IgD-negative memory B cell (primary cell): Measurements from ENCODE around the gene LPO. TPM values are rescaled to one million over a fixed set of nuclear protein-coding genes. Genes with fewer than 3 reads are reported as not detected.

ENCODE experiments used
- H3K27ac Mint-ChIP-seq, 3 donors: one replicate each; pipeline ENCODE4 v1.8.0; 2020 to 2022; ENCODE audit warnings: mild to moderate bottlenecking in 3 of 3, mixed read lengths in 3 of 3, moderate library complexity in 1 of 3
- H3K27me3 Mint-ChIP-seq: one replicate; pipeline ENCODE4 v1.8.0; 2021; ENCODE audit warnings: mixed read lengths
- H3K36me3 Mint-ChIP-seq: one replicate; pipeline ENCODE4 v1.8.0; 2020; ENCODE audit warnings: mild to moderate bottlenecking, mixed read lengths
- H3K4me1 Mint-ChIP-seq, 3 donors: one replicate each; pipeline ENCODE4 v1.8.0; 2020 to 2022; ENCODE audit warnings: mixed read lengths in 3 of 3, mild to moderate bottlenecking in 1 of 3
- H3K4me3 Mint-ChIP-seq, 4 donors: one replicate each; pipeline ENCODE4 v1.8.0; 2020 to 2022; ENCODE audit warnings: mild to moderate bottlenecking in 4 of 4, mixed read lengths in 4 of 4, moderate library complexity in 3 of 4
- H3K9me3 Mint-ChIP-seq, 3 donors: one replicate each; pipeline ENCODE4 v1.8.0; 2020 to 2021; ENCODE audit warnings: mixed read lengths in 3 of 3, mild to moderate bottlenecking in 1 of 3
- polyA plus RNA-seq: library from polyadenylated mRNA; unstranded; fragments of 300-500 nt; fragmentation: Illumina TruSeq; gene quantifications from one replicate; pipeline ENCODE4 v1.2.3, GENCODE V29; 2021

Gene LPO
- polyA plus RNA-seq: not detected

DNA sequence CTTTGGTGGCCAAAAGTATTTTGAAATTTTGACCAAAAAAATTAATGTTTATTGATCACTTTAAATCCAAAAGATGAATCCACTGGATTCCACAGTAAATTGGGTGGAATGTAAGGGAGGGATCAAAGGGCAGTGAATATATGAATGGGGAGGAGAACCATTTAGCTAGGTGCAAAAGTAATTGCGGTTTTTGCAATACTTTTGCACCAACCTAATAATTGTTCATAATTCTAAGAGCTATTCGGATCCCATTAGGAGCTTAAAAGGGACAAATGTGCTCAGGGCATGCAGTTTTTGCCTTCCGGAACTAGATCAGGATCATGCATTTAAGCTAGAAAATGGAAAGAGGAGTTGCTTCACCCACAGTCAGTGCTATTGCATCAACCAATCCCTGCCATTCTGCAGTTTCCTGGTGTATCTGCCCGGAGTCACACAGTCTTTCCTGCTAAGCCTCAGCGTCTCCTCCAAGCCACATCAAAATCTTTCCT is at the start of gene LPO:
Gene LPO (plus strand): TSS at position 438 of the 488 bp plus-strand sequence. CDS start 4,396 bp downstream, outside the sequence.
- H3K9me3 Mint-ChIP-seq: no peaks in the 10 kb centered on the region
- no peak within 1 kb of the TSS for H3K27ac Mint-ChIP-seq
- peaks cover 13% of the 10 kb centered on the region for H3K27me3 Mint-ChIP-seq
- H3K4me1 Mint-ChIP-seq: peaks cover 5 to 14% (median 10%) of the 10 kb centered on the region in 3 donors
- H3K36me3 Mint-ChIP-seq: peaks cover 1% of the 10 kb centered on the region
- H3K4me3 Mint-ChIP-seq: no peak within 1 kb of the TSS

DNA sequence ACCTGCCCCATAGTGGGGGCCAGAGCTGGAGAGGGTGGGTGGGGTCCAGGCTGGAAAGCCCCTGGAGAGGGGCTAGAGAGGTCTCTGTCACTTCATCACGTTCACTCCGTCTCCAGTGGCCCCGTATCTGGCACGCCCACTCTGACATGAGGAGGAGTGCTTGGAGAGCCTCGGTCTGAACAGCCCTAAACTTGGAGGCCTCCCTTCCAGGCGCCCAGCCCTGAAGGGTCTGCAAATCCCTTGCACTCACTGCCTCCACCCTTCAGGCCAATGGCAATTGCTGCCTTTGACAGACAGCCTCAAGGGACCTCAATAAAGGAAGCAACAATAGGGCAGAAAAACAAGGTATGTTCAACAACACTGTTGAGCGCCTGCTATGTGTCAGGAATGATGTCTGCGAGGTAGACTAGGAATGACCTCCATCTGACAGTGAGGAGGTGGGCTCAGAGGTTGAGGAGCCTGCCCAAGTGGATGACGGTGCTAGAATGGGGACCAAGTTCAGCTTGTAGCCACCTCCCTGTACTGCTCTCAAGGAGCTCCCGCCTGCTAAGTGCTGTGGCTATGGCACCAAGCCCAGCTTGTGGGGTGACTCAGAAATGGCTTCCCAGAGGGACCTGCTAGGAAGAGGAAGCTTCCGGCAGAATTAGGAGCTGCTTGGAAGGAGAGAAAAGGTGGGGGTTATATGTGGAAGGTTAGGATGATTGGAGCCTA is 48.8 kb upstream of the LPO start:
- Mint-ChIP-seq H3K27ac (peak overlapping the region in 1 of 3 donors; percentile 23), H3K9me3 (no peaks in the 10 kb centered on the region), H3K4me3 (no peak overlapping the region), H3K27me3 (peaks cover 14% of the 10 kb centered on the region), H3K36me3 (no peaks in the 10 kb centered on the region), H3K4me1 (peaks cover 6 to 12% (median 9%) of the 10 kb centered on the region in 3 donors)

DNA sequence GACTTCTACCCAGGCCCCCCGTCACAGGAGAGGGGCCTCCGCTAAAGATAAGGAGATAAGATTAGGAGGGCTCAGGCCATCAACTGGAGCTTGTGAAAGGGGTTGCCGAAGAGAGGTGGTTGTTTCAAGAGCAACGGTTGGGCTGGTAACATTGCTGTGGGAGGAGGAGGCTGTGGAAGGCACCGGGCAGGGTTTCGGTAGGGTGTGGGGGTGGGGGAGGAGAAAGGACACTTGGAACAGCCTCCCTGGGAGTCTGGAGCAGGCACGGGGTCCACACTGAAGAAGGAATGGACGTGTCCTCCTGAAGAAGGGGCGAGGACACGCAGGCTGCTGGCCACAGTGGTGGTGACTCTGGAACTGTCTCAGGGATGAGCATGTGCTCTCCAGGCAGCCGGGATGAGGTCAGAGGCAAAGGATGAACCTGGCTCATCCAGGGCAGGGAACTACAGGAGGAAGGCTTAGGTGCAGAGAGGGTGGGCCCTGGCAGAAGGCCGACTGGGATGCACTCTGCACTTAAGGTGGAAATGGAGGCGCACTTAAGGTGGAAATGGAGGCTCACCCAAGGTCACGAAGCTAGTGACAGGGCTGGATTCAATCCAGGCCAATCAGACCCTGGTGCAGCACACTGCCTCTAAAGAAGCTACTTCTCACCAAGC is 47.0 kb upstream of the LPO start:
- H3K9me3 Mint-ChIP-seq: no peaks in the 10 kb centered on the region
- peaks cover 11% of the 10 kb centered on the region for H3K27me3 Mint-ChIP-seq
- H3K36me3 Mint-ChIP-seq: no peaks in the 10 kb centered on the region
- H3K4me3 Mint-ChIP-seq: no peak overlapping the region
- H3K4me1 Mint-ChIP-seq: peaks cover 0 to 1% (median 1%) of the 10 kb centered on the region in 3 donors
- H3K27ac Mint-ChIP-seq: peak overlapping the region in 1 of 3 donors; percentile 57

DNA sequence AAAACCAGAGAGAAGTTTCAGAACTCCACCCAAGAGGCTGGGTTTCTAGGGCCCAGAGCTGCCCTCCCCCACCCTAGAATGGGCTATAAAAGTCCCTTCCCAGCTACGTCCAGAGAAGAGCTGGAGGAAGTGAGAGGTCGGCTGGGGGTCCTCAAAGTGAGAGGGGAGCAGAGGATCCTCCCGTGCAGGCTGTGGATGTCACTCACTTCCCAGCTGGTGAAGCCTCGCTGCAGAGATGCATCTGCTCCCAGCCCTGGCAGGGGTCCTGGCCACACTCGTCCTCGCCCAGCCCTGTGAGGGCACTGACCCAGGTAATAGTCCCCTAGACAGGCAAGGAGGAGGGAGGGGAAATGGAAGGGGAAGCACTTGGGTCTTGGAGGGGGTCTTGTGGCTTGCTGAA is 45.8 kb upstream of the LPO start, which contains the start of gene EPX:
Gene EPX (plus strand): TSS at position 115 of the 400 bp plus-strand sequence. CDS start 121 bp downstream, at position 236.
- no peaks in the 10 kb centered on the region for H3K4me1 Mint-ChIP-seq
- no peak within 1 kb of the TSS for H3K27ac Mint-ChIP-seq
- H3K36me3 Mint-ChIP-seq: no peaks in the 10 kb centered on the region
- H3K27me3 Mint-ChIP-seq: peaks cover 11% of the 10 kb centered on the region
- H3K4me3 Mint-ChIP-seq: no peak within 1 kb of the TSS
- no peaks in the 10 kb centered on the region for H3K9me3 Mint-ChIP-seq

DNA sequence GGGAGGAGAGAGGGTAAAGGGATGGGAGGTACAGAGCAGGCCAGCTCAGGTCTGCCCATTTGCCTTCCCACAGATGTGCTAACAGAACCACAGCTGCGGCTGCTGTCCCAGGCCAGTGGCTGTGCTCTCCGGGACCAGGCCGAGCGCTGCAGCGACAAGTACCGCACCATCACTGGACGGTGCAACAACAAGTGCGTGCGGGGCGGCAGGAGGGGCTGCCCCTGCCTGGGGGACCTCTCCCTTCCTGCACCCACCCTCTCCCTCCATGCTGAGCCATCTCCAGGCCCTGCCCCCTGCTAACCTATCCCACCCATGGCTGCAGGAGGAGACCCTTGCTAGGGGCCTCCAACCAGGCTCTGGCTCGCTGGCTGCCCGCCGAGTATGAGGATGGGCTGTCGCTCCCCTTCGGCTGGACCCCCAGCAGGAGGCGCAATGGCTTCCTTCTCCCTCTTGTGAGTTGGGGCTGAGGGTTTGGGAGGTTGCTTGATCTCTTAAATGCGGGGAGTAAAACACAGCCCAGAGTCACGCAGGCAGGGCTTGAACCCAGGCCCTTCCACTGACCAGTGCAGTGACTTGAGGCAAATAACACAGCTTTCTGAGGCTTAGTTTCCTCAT is 44.6 kb upstream of the LPO start:
- Mint-ChIP-seq H3K9me3 (no peaks in the 10 kb centered on the region), H3K4me3 (no peak overlapping the region), H3K27me3 (peaks cover 20% of the 10 kb centered on the region), H3K27ac (no peak overlapping the region), H3K36me3 (peaks cover 1% of the 10 kb centered on the region), H3K4me1 (no peaks in the 10 kb centered on the region)

DNA sequence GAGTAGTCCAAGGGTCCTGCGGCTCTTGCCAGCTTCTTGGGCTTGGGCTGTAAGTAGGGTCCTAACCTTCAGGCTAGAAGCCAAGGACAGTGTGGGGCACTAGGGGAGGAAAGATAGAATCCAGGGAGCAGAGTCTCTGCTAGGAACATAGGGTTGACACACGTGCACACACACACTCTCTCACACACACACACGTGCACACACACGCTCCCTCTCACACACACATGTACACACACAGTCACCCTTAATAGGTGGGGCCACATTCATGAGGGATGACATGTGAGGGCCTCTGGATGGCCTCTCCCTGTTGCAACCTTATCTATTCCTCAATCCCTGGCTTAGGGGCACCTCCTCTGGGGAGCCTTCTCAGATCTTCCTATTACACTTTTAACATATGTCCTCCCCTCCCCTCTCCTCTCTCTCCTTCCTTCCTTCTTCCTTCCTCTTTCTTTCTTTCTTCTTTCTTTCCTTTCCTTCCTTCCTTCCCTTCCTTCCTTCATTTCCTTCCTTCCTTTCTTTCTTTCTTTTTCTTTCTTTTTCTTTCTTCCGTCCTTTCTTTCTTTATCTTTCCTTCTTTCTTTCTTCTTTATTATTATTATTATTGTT is 42.8 kb upstream of the LPO start:
- Mint-ChIP-seq H3K27ac (no peak overlapping the region), H3K9me3 (no peaks in the 10 kb centered on the region), H3K27me3 (peaks cover 18% of the 10 kb centered on the region), H3K4me1 (no peaks in the 10 kb centered on the region), H3K36me3 (peaks cover 1% of the 10 kb centered on the region), H3K4me3 (no peak overlapping the region)

DNA sequence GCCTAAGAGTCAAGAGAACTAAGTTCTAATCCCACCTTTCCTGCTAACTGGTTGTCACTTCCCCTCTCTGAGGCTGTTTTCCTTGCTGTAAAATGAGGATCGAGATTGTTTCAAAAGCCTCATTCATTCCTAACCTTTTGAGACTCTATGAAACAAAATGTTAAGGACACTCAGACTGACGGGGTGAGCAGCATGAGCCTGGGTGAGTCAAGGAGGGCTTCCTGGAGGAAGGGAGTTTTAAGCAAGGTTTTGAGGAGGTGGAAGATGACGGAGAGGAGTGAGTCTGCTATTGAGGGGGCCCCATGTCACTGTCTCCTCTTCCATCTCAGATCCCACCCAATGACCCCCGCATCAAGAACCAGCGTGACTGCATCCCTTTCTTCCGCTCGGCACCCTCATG is 41.8 kb upstream of the LPO start:
- Mint-ChIP-seq H3K27ac (no peak overlapping the region), H3K9me3 (no peaks in the 10 kb centered on the region), H3K4me3 (no peak overlapping the region), H3K36me3 (peaks cover 1% of the 10 kb centered on the region), H3K27me3 (peaks cover 18% of the 10 kb centered on the region), H3K4me1 (no peaks in the 10 kb centered on the region)

DNA sequence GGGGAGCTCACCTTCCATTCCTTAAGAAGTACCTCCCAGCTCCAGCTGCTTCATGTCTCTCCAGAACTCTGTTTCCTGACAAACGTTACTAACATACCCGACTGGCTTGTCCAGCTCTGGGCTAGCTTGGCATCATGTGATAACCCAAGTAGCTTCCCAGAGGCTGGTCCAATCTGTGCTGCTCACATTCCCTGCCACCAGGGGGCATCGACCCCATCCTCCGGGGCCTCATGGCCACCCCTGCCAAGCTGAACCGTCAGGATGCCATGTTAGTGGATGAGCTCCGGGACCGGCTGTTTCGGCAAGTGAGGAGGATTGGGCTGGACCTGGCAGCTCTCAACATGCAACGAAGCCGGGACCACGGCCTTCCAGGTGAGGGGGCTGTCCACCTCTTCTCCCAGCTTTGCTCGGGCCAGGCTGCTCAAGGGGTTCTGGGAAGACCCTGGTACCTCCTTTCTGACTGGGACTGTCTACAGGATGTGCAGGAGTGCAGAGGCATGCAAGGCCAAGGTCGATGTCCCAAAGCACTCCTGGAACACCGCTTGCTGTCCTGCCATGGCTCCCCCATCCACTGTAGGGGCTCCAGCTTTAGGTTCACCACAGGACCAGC is 38.3 kb upstream of the LPO start:
- peaks cover 1% of the 10 kb centered on the region for H3K36me3 Mint-ChIP-seq
- no peaks in the 10 kb centered on the region for H3K4me1 Mint-ChIP-seq
- H3K27ac Mint-ChIP-seq: no peak overlapping the region
- H3K27me3 Mint-ChIP-seq: peaks cover 14% of the 10 kb centered on the region
- H3K9me3 Mint-ChIP-seq: no peaks in the 10 kb centered on the region
- H3K4me3 Mint-ChIP-seq: no peak overlapping the region

DNA sequence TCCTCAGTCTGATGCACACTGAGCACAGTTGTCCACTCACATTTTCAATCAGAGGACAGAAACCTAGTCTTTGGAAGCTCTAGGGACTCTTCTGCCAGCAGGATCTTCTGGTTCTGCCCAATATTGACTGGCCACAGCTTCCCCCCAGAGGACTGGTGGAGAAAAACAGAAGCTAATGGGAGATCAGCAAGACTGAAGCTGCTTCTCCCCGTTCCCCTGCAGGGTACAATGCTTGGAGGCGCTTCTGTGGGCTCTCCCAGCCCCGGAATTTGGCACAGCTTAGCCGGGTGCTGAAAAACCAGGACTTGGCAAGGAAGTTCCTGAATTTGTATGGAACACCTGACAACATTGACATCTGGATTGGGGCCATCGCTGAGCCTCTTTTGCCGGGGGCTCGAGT is 35.5 kb upstream of the LPO start:
- H3K27me3 Mint-ChIP-seq: peaks cover 14% of the 10 kb centered on the region
- peaks cover 1% of the 10 kb centered on the region for H3K36me3 Mint-ChIP-seq
- H3K9me3 Mint-ChIP-seq: no peaks in the 10 kb centered on the region
- no peaks in the 10 kb centered on the region for H3K4me1 Mint-ChIP-seq
- no peak overlapping the region for H3K27ac Mint-ChIP-seq
- H3K4me3 Mint-ChIP-seq: no peak overlapping the region

DNA sequence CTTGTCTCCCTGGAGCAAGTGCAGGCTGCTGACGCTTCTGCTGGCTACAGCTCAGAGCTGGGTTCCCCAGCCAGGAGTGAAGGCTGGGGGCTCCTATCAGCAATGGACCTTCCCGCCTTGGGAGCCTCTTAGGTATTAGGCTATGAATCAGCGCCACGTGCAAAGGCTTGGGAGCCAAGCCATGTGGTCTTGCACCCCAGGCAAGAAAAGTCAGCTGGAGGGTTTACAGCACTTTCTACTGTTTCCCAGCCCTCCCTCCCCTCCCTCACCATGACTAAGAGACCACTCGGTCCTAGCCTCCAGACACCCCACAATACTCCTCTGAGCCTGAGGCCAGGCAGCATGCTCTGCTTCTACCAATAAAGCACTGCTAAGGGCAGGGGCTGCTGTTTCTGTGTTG is 33.6 kb upstream of the LPO start:
- Mint-ChIP-seq H3K4me3 (no peak overlapping the region), H3K4me1 (no peaks in the 10 kb centered on the region), H3K27me3 (peaks cover 3% of the 10 kb centered on the region), H3K27ac (no peak overlapping the region), H3K36me3 (peaks cover 3% of the 10 kb centered on the region), H3K9me3 (no peaks in the 10 kb centered on the region)

DNA sequence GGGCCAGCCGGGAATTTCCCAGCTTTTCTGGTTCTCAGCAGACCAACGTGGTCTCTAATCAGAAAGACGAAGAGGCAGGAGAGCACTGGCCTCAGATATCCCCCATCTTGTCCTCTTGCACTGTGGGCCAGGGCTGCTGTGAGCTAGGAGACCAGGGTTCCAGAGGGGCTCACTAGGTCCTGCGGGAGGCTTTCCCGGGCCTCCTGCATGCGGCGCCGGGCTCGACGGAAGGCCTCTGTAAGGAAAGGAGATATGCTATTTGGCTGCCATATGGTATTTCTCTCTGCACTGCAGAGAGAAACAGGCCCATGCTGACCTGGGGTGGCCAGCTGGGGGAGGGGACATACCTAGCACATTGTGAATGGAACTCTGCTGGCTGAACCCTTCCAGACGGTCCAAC is 32.4 kb upstream of the LPO start:
- no peaks in the 10 kb centered on the region for H3K4me1 Mint-ChIP-seq
- H3K9me3 Mint-ChIP-seq: no peaks in the 10 kb centered on the region

DNA sequence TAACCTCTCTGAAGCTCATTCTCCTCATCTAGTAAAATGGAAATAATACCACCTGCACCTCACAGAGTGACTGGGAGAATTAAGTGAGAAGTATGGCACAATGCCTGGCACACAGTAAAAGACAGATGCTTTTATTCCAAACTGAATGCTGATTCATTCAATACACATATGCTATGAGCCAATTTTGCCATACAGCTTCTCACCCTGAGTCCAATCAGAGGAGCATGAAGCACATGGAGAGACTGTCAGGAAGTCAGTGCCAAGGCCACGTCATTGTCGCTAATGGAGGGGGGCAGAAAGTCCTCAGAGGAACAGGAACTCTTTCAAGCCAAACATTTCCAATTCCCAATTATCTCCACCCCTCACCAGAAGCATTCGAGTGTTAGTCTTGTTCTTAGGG is 30.9 kb upstream of the LPO start:
- no peaks in the 10 kb centered on the region for H3K4me1 Mint-ChIP-seq
- no peak overlapping the region for H3K4me3 Mint-ChIP-seq
- peaks cover 3% of the 10 kb centered on the region for H3K36me3 Mint-ChIP-seq

More for the DNA sequence above, 32.4 kb upstream of the LPO start:
- H3K27me3 Mint-ChIP-seq: no peaks in the 10 kb centered on the region
- H3K4me3 Mint-ChIP-seq: no peak overlapping the region
- H3K36me3 Mint-ChIP-seq: peaks cover 3% of the 10 kb centered on the region
- no peak overlapping the region for H3K27ac Mint-ChIP-seq

DNA sequence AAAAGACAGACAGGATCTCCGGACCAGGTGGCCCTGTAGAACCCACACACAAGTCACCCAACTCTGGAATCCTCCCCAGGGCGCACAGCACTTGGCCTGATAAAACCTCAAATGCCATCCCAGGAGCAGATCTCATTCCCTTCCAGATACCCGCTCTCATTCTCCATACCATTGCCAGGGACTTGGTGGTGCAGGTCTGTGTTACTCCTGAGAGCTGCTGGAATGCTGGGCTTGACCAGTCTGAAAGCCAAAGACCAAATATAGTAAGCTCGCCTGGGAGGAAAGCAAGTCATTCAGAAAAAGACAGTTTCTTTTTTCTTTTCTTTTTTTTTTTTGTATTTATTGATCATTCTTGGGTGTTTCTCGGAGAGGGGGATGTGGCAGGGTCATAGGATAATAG is 30.0 kb upstream of the LPO start:
- H3K9me3 Mint-ChIP-seq: no peaks in the 10 kb centered on the region
- H3K4me3 Mint-ChIP-seq: no peak overlapping the region
- no peak overlapping the region for H3K27ac Mint-ChIP-seq
- no peaks in the 10 kb centered on the region for H3K4me1 Mint-ChIP-seq
- H3K36me3 Mint-ChIP-seq: peaks cover 3% of the 10 kb centered on the region
- H3K27me3 Mint-ChIP-seq: no peaks in the 10 kb centered on the region

More for the DNA sequence above, 30.9 kb upstream of the LPO start:
- Mint-ChIP-seq H3K27me3 (no peaks in the 10 kb centered on the region), H3K9me3 (no peaks in the 10 kb centered on the region), H3K27ac (no peak overlapping the region)

DNA sequence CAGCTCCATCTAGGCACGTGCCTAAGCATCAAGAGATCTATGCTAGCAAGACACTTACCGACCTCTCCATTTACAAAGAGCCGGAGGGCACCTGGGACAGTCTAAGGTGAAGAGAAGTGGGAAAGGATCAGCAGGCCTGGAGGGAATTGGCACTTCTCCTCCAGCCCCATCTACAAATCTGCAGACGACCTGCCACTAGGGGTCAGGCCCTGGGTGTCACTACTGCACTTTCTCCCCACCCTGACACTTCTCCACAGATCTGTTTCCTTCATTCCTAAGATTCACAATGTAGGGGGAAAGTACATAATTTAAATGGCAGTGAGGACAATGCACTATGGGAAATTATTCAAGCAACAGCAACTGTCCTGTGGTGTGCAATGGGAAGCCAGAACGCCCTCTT is 27.5 kb upstream of the LPO start:
- H3K27me3 Mint-ChIP-seq: no peaks in the 10 kb centered on the region
- no peak overlapping the region for H3K27ac Mint-ChIP-seq
- H3K36me3 Mint-ChIP-seq: peaks cover 3% of the 10 kb centered on the region
- H3K4me1 Mint-ChIP-seq: peaks cover 0 to 2% (median 0%) of the 10 kb centered on the region in 3 donors
- H3K4me3 Mint-ChIP-seq: no peak overlapping the region
- H3K9me3 Mint-ChIP-seq: no peaks in the 10 kb centered on the region

DNA sequence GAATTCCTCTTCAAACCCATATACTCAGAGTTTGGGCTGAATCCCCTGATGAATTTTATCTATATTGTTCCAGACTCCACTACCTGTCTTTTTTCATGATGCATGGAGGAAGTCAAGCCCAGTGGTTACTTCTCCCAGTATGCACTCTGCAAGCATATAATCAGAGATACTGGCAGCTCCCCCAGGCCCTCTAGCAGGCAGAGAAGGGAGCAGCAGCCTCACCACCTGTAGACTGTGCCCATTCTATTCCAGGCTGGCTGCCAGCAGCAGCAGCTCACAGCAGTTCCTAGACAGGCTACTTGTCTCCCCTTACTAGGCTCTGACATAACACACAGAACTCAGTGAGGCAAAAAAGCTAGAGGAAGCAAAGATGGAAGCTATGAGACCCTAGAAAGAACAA is 22.7 kb upstream of the LPO start:
- Mint-ChIP-seq H3K4me3 (peak overlapping the region in 1 of 4 donors; percentile 42), H3K36me3 (no peaks in the 10 kb centered on the region), H3K4me1 (peaks cover 20 to 28% (median 25%) of the 10 kb centered on the region in 3 donors), H3K27me3 (no peaks in the 10 kb centered on the region), H3K9me3 (no peaks in the 10 kb centered on the region), H3K27ac (peak overlapping the region in 2 of 3 donors; percentile 67 to 80)
